K562 (cell line): ENCODE data around the gene BTBD1. TPM values are rescaled to one million over a fixed set of nuclear protein-coding genes. Genes with fewer than 3 reads are reported as not detected.

Experiments used
- CXXC5 ChIP-seq: fragments of 250-450 bp; sonication (Bioruptor Pico); IDR thresholded peaks from 2 replicates; pipeline ENCODE4 v1.8.0; 2022; ENCODE audit warnings: inconsistent platforms, mild to moderate bottlenecking, moderate library complexity
- ELF4 ChIP-seq: fragments of 450-650 bp; formaldehyde crosslinking; IDR thresholded peaks from 2 replicates; pipeline ENCODE4 v1.4.0; 2022; ENCODE audit warnings: missing genetic modification characterization
- ETS2 ChIP-seq: IDR thresholded peaks from 2 replicates; pipeline ENCODE4 v1.6.1; 2016; ENCODE audit warnings: borderline replicate concordance, missing genetic modification characterization, mild to moderate bottlenecking, moderate library complexity, missing compliant biosample characterization; ENCODE audit not compliant: poor library complexity, severe bottlenecking
- FOXJ3 ChIP-seq: sonication (generic); formaldehyde crosslinking; IDR thresholded peaks from 2 replicates; pipeline ENCODE4 v1.4.0; 2020; ENCODE audit warnings: mild to moderate bottlenecking, missing genetic modification reagents
- HMBOX1 ChIP-seq: sonication (generic); IDR thresholded peaks from 2 replicates; pipeline ENCODE4 v1.6.1; 2016
- HMG20B ChIP-seq: fragments of 250-450 bp; sonication (Bioruptor Pico); IDR thresholded peaks from 2 replicates; pipeline ENCODE4 v1.5.0; 2021; ENCODE audit warnings: mild to moderate bottlenecking
- MAFF ChIP-seq: IDR thresholded peaks from 2 replicates; pipeline ENCODE4 v1.6.1; 2012; ENCODE audit warnings: low read length, improper control_type of control experiment
- MEIS2 ChIP-seq: fragments of 450-650 bp; IDR thresholded peaks from 2 replicates; pipeline ENCODE4 v1.6.1; 2014; ENCODE audit warnings: mild to moderate bottlenecking; ENCODE audit not compliant: partially characterized antibody
- RBFOX2 ChIP-seq: fragments of 200-400 bp; formaldehyde crosslinking; IDR thresholded peaks from 2 replicates; pipeline ENCODE4 v1.6.1; 2017; ENCODE audit warnings: low read depth, mild to moderate bottlenecking, low read length, moderate library complexity
- RBM34 ChIP-seq: fragments of 200-400 bp; formaldehyde crosslinking; IDR thresholded peaks from 2 replicates; pipeline ENCODE4 v1.6.1; 2018; ENCODE audit warnings: low read length, borderline replicate concordance; ENCODE audit not compliant: insufficient read depth
- SOX6 ChIP-seq: fragments of 450-650 bp; IDR thresholded peaks from 2 replicates; pipeline ENCODE4 v1.6.1; 2014; ENCODE audit warnings: mild to moderate bottlenecking
- TAL1 ChIP-seq: fragments of 450-650 bp; IDR thresholded peaks from 2 replicates; pipeline ENCODE4 v1.6.1; 2016; ENCODE audit warnings: mild to moderate bottlenecking
- TCF3 ChIP-seq: sonication (generic); formaldehyde crosslinking; IDR thresholded peaks from 2 replicates; pipeline ENCODE4 v1.4.0; 2020; ENCODE audit warnings: mild to moderate bottlenecking, missing genetic modification reagents
- TEAD4 ChIP-seq, 2 experiments: sonication (generic) in 1 of 2; formaldehyde crosslinking in 1 of 2; IDR thresholded peaks; 2 replicates each; pipeline versions ENCODE4 v1.6.1 to v1.8.0; 2012 to 2022; ENCODE audit warnings: borderline replicate concordance in 1 of 2, inconsistent platforms in 1 of 2, low read length in 1 of 2, mild to moderate bottlenecking in 1 of 2, missing genetic modification reagents in 1 of 2
- THAP12 ChIP-seq: fragments of 250-450 bp; sonication (Bioruptor Pico); IDR thresholded peaks from 2 replicates; pipeline ENCODE4 v1.9.0; 2021; ENCODE audit warnings: mild to moderate bottlenecking, inconsistent platforms
- THRA ChIP-seq: fragments of 450-650 bp; IDR thresholded peaks from 2 replicates; pipeline ENCODE4 v1.6.1; 2017; ENCODE audit warnings: mild to moderate bottlenecking, moderate library complexity
- XRCC4 ChIP-seq: IDR thresholded peaks from one replicate; pipeline ENCODE4 v1.6.1; 2011; ENCODE audit not compliant: insufficient read depth, insufficient read length; ENCODE audit errors: extremely low read depth
- ZBTB49 ChIP-seq: sonication (generic); formaldehyde crosslinking; IDR thresholded peaks from 2 replicates; pipeline ENCODE4 v1.8.0; 2022; ENCODE audit warnings: missing genetic modification reagents, mild to moderate bottlenecking, borderline replicate concordance
- ZBTB9 ChIP-seq: fragments of 450-650 bp; formaldehyde crosslinking; IDR thresholded peaks from 2 replicates; pipeline ENCODE4 v1.4.0; 2020; ENCODE audit warnings: mild to moderate bottlenecking, moderate library complexity
- ZEB2 ChIP-seq: fragments of 450-650 bp; IDR thresholded peaks from 2 replicates; pipeline ENCODE4 v1.6.1; 2016
- ZNF121 ChIP-seq: sonication (generic); formaldehyde crosslinking; conservative IDR thresholded peaks from 2 replicates; pipeline ENCODE4 v1.8.0; 2022; ENCODE audit warnings: missing genetic modification reagents
- polyA plus RNA-seq, 8 experiments: library from polyadenylated mRNA; depleted of rRNA in 4 of 8; stranded (reverse) in 5 of 8; unstranded in 3 of 8; fragments of >200 nt; fragmentation: Nextera tagmentation in 2 of 8; fragmentation: Illumina TruSeq in 1 of 8; extraction: Ambion mirVana in 2 of 8; extraction: Trizol in 1 of 8; gene quantifications; 2 replicates each; pipeline versions ENCODE4 v1.2.1 to v1.2.3, GENCODE V29; 2011 to 2014; ENCODE audit warnings: inconsistent platforms in 1 of 8, missing spikeins in 1 of 8
- total RNA-seq, 7 experiments: library from RNA; depleted of rRNA in 6 of 7; stranded (reverse); fragments of >200 nt in 6 of 7; fragmentation: Illumina TruSeq in 2 of 7; extraction: Trizol in 2 of 7; gene quantifications; 2 replicates each; pipeline versions ENCODE4 v1.2.1 to v1.2.3, GENCODE V29; 2011 to 2021; ENCODE audit warnings: low replicate concordance in 1 of 7

Gene BTBD1
- total and polyA plus RNA-seq, 9 of the 15 experiments (the other 6 are each of a cell fraction or from before 2014, with no cell fraction given) = 19.4 to 106 (median 90.4) TPM

GRCh38 chr15:83062768-83063180 lies 4.3 kb downstream of the BTBD1 start (continued):
- TF ChIP-seq ZBTB49 (CRISPR knock-in tag) (no peak), MEIS2 (peak; percentile 53), ZEB2 (peak; percentile 48; the same call in 1 of the 2 replicates), TCF3 (CRISPR knock-in tag) (peak; percentile 58), SOX6 (peak; percentile 27; the same call in 1 of the 2 replicates), THAP12 (CRISPR knock-in tag) (no peak), ZBTB9 (CRISPR knock-in tag) (no peak), XRCC4 (no peak), TEAD4 (IDR thresholded peaks at IDR 0.05; ENCODE audit: low read length) (peak; percentile 49; the same call in 1 of the 2 replicates), TEAD4 (CRISPR knock-in tag; IDR thresholded peaks at IDR 0.05; ENCODE audit: borderline replicate concordance) (no peak), HMG20B (CRISPR knock-in tag) (no peak), FOXJ3 (no peak), RBFOX2 (0 out of 2 replicates have a peak, but pooled peaks have one; percentile 22), TAL1 (peak; percentile 34; the same call in 1 of the 2 replicates), RBM34 (no peak), ZNF121 (CRISPR knock-in tag) (no peak), THRA (no peak), MAFF (no peak), ELF4 (no peak), CXXC5 (CRISPR knock-in tag) (no peak), ETS2 (no peak), HMBOX1 (peak; percentile 77)
